ENCODE results near the gene PITPNC1. TPM values are rescaled to one million over a fixed set of nuclear protein-coding genes. Genes with fewer than 3 reads are reported as not detected.

The PITPNC1 gene
- total and polyA plus RNA-seq, 2 donors (not counting 3 experiments of a cell fraction or from before 2014, with no cell fraction given), result 2.4 to 9.6 TPM

GRCh38 chr17:67470163-67470562, 93.1 kb downstream of the PITPNC1 start:
- intact Hi-C loops (cut with micrococcal nuclease), result no loop called here
- no peak for DNase-seq (ENCODE audit: low read depth, low spot score)
- Histone ChIP-seq H3K9me3 (replicated peaks; ENCODE audit: control insufficient read depth, insufficient read depth, low read length) (no peaks in the 10 kb centered on the region), H3K27me3 (ENCODE audit: control insufficient read depth in 2 of 2, insufficient read depth in 2 of 2, low read length in 2 of 2) (peaks cover 0 to 2% of the 10 kb centered on the region in 2 experiments), H3K4me1 (ENCODE audit: control insufficient read depth, extremely low read depth, insufficient read depth, low read length) (no peaks in the 10 kb centered on the region), H3K9ac (replicated peaks; ENCODE audit: extremely low read depth, insufficient read depth, low read length) (no peak overlapping the region), H3K36me3 (ENCODE audit: control insufficient read depth in 2 of 2, extremely low read depth in 1 of 2, insufficient read depth in 2 of 2, low read length in 2 of 2) (no peaks in the 10 kb centered on the region), H2AFZ (ENCODE audit: low read depth, low read length) (no peak overlapping the region), H4K20me1 (replicated peaks; ENCODE audit: control insufficient read depth, extremely low read depth, insufficient read depth, low read length) (no peaks in the 10 kb centered on the region), H3K27ac (ENCODE audit: insufficient read depth, low read depth, low read length) (no peak overlapping the region), H3K4me3 (replicated peaks in 1 of 3; ENCODE audit: insufficient read depth in 1 of 3, low read depth in 1 of 3, low read length in 3 of 3) (no peak overlapping the region), H3K9me1 (replicated peaks; ENCODE audit: control insufficient read depth, extremely low read depth, insufficient read depth, low read length) (no peaks in the 10 kb centered on the region), H3K4me2 (ENCODE audit: insufficient read depth, low read length) (no peak overlapping the region), H3K79me2 (ENCODE audit: control insufficient read depth, insufficient read depth, low read length) (no peaks in the 10 kb centered on the region)
- dilution Hi-C loops (cut with MboI; ENCODE audit: extremely low pct_ligation_motif_present, low sequenced_read_pairs), result no loop called here
- no TSS peak for BruUV-seq (replicated peaks)
- TF ChIP-seq MYC (IDR thresholded peaks at IDR 0.05; ENCODE audit: low read depth, low read length), result no peak
- no peak for TF ChIP-seq CTCF (IDR thresholded peaks at IDR 0.05; ENCODE audit: extremely low read depth in 1 of 2, insufficient read depth in 1 of 2, low read depth in 1 of 2, low read length in 2 of 2)
- no peak for TF ChIP-seq FOS (IDR thresholded peaks at IDR 0.05; ENCODE audit: borderline replicate concordance, insufficient read depth, low read length)
- TF ChIP-seq MAX (IDR thresholded peaks at IDR 0.05; ENCODE audit: insufficient read depth, insufficient read length), result no peak
- no peak for TF ChIP-seq GATA2 (IDR thresholded peaks at IDR 0.05; ENCODE audit: insufficient read depth, insufficient read length, low read depth, low read length)
- FAIRE-seq, result no peak
- CTCF ChIA-PET, result interaction anchor here (0.8 to 1.4 kb wide), 3 partner anchors 19 to 91 kb away, joined by 3 to 6 read pairs (median 3); no protein-coding TSS in a partner anchor
- POLR2A ChIA-PET, result no interaction called here

GRCh38 chr17:67471118-67471517, 94.0 kb downstream of the PITPNC1 start:
- no peak for DNase-seq (ENCODE audit: low read depth, low spot score)
- Histone ChIP-seq H3K27me3 (ENCODE audit: control insufficient read depth in 2 of 2, insufficient read depth in 2 of 2, low read length in 2 of 2) (peaks cover 0 to 2% of the 10 kb centered on the region in 2 experiments), H3K4me2 (ENCODE audit: insufficient read depth, low read length) (no peak overlapping the region), H3K79me2 (ENCODE audit: control insufficient read depth, insufficient read depth, low read length) (no peaks in the 10 kb centered on the region), H3K9me3 (replicated peaks; ENCODE audit: control insufficient read depth, insufficient read depth, low read length) (no peaks in the 10 kb centered on the region), H3K9me1 (replicated peaks; ENCODE audit: control insufficient read depth, extremely low read depth, insufficient read depth, low read length) (no peaks in the 10 kb centered on the region), H2AFZ (ENCODE audit: low read depth, low read length) (no peak overlapping the region), H3K27ac (ENCODE audit: insufficient read depth, low read depth, low read length) (no peak overlapping the region), H3K36me3 (ENCODE audit: control insufficient read depth in 2 of 2, extremely low read depth in 1 of 2, insufficient read depth in 2 of 2, low read length in 2 of 2) (no peaks in the 10 kb centered on the region), H3K4me3 (replicated peaks in 1 of 3; ENCODE audit: insufficient read depth in 1 of 3, low read depth in 1 of 3, low read length in 3 of 3) (no peak overlapping the region), H3K4me1 (ENCODE audit: control insufficient read depth, extremely low read depth, insufficient read depth, low read length) (no peaks in the 10 kb centered on the region), H4K20me1 (replicated peaks; ENCODE audit: control insufficient read depth, extremely low read depth, insufficient read depth, low read length) (no peaks in the 10 kb centered on the region), H3K9ac (replicated peaks; ENCODE audit: extremely low read depth, insufficient read depth, low read length) (no peak overlapping the region)
- no peak for FAIRE-seq
- CTCF ChIA-PET, result interaction anchor here (8.7 kb wide), 1 partner anchor 95 kb away, joined by 295 read pairs; the partner anchor contains the start of gene PITPNC1
- intact Hi-C loops (cut with micrococcal nuclease) (no loop called here), dilution Hi-C loops (cut with MboI; ENCODE audit: extremely low pct_ligation_motif_present, low sequenced_read_pairs) (no loop called here)
- TF ChIP-seq POLR2AphosphoS5 (IDR thresholded peaks at IDR 0.05; ENCODE audit: insufficient read depth, low read depth, low read length), result no peak
- no peak for TF ChIP-seq JUN (IDR thresholded peaks at IDR 0.05; ENCODE audit: borderline replicate concordance, insufficient read depth, insufficient read length, low read depth)
- TF ChIP-seq EZH2 (IDR thresholded peaks at IDR 0.05; ENCODE audit: borderline replicate concordance, low read depth, low read length, severe bottlenecking), result no peak
- no peak for TF ChIP-seq MAX (IDR thresholded peaks at IDR 0.05; ENCODE audit: insufficient read depth, insufficient read length)
- TF ChIP-seq CTCF (IDR thresholded peaks at IDR 0.05; ENCODE audit: extremely low read depth in 1 of 2, insufficient read depth in 1 of 2, low read depth in 1 of 2, low read length in 2 of 2), result no peak
- no peak for TF ChIP-seq GATA2 (IDR thresholded peaks at IDR 0.05; ENCODE audit: insufficient read depth, insufficient read length, low read depth, low read length)
- POLR2A ChIA-PET, result no interaction called here
- no TSS peak for BruUV-seq (replicated peaks)

All from endothelial cell of umbilical vein (primary cell).